NCI-H2196 (cell line): Measurements from ENCODE around the gene HSPA4L.
A peak's percentile ranks its signal among the peaks of the same experiment; 100 is the strongest.

Experiments used
- DNase-seq: peaks from one replicate; lab custom pipeline; 2025; ENCODE audit not compliant: unreplicated experiment; lab: John Stamatoyannopoulos, UW

HSPA4L gene

GRCh38 chr4:127782275-127783025, at the start of gene HSPA4L:
HSPA4L (plus strand) TSS chr4:127782322; CDS start chr4:127782551, 229 bp downstream.
- peak; percentile 36 for DNase-seq

GRCh38 chr4:127732623-127733328, 49.3 kb upstream of the HSPA4L start:
- peak; percentile 22 for DNase-seq

- DNase-seq = no peak
Observed at GRCh38 chr4:127734976-127735375, 47.1 kb upstream of the HSPA4L start.

GRCh38 chr4:127737295-127737694, 44.8 kb upstream of the HSPA4L start:
- no peak for DNase-seq

GRCh38 chr4:127741247-127741646, 40.9 kb upstream of the HSPA4L start:
- no peak for DNase-seq

- no peak for DNase-seq
Observed at GRCh38 chr4:127747883-127748282, 34.2 kb upstream of the HSPA4L start.

- DNase-seq = no peak
Observed at GRCh38 chr4:127748957-127749356, 33.2 kb upstream of the HSPA4L start.

GRCh38 chr4:127756906-127757305, 25.2 kb upstream of the HSPA4L start:
- DNase-seq = no peak

- no peak for DNase-seq
Observed at GRCh38 chr4:127759228-127759820, 22.8 kb upstream of the HSPA4L start.

- DNase-seq = no peak
Observed at GRCh38 chr4:127759893-127760292, 22.2 kb upstream of the HSPA4L start.

- no peak for DNase-seq
Observed at GRCh38 chr4:127771535-127772275, 10.4 kb upstream of the HSPA4L start.

- DNase-seq = no peak
Observed at GRCh38 chr4:127772769-127773671, 9.1 kb upstream of the HSPA4L start.

GRCh38 chr4:127775843-127776242, 6.3 kb upstream of the HSPA4L start:
- no peak for DNase-seq

- DNase-seq = no peak
Observed at GRCh38 chr4:127776620-127777019, 5.5 kb upstream of the HSPA4L start.

GRCh38 chr4:127777487-127777886, 4.6 kb upstream of the HSPA4L start:
- no peak for DNase-seq

GRCh38 chr4:127778102-127778501, 4.0 kb upstream of the HSPA4L start:
- DNase-seq = no peak

- DNase-seq = no peak
Observed at GRCh38 chr4:127780598-127780997, 1.5 kb upstream of the HSPA4L start.

- peak; percentile 40 for DNase-seq
Observed at GRCh38 chr4:127781300-127782024, 660 bp upstream of the HSPA4L start.

- peak; percentile 72 for DNase-seq
Observed at GRCh38 chr4:127782025-127782274, 172 bp upstream of the HSPA4L start.
